Measurements from ENCODE around the gene SMC3.
A peak's percentile ranks its signal among the peaks of the same experiment; 100 is the strongest.

SMC3 gene

DNA sequence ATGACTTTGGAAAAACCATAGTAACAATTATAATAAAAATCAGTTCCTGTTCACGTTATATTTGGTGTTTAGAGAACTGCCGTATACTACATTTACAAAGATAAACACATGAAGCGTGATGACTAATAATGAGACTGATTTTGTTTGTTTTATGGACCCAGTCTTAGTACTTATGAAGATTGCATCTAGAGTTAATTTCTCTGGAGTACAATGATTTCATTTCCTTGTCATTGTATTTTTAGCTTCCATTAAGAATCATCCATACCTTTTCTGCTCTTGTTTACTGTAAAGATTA, 79.6 kb downstream of the SMC3 start:
- DNase-seq (ENCODE audit: low read depth), result no peak

DNA sequence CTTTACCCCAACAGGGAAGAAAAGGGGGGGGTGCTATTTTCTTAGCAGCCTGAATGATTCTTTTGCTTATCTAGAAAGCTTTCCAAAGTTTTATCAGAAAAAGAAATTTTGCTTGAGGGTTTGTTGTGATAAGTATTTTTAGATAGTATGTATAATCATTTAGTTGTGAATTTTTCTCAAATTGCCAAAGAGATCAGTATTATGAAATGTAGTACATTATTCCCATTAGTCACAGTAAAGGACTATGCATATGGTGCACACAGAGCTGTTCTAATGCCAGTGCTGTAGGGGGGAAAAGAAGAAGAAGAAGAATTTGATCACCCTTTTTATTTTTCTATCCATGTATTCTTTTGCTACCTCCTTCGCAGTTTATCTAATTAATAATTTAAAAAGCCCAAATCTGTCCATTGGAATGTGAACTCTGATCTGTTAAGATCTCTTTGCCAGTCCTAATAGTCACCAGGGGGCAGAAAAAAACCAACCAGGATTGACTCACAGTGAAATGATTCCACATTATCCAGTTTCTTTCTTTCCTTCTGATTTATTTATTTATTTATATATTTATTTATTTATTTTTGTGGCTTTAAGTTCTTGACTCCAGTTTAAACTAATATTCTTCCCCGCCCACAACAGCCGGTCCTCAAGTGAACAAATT, 81.3 kb downstream of the SMC3 start:
- DNase-seq (ENCODE audit: low read depth), result no peak

DNA sequence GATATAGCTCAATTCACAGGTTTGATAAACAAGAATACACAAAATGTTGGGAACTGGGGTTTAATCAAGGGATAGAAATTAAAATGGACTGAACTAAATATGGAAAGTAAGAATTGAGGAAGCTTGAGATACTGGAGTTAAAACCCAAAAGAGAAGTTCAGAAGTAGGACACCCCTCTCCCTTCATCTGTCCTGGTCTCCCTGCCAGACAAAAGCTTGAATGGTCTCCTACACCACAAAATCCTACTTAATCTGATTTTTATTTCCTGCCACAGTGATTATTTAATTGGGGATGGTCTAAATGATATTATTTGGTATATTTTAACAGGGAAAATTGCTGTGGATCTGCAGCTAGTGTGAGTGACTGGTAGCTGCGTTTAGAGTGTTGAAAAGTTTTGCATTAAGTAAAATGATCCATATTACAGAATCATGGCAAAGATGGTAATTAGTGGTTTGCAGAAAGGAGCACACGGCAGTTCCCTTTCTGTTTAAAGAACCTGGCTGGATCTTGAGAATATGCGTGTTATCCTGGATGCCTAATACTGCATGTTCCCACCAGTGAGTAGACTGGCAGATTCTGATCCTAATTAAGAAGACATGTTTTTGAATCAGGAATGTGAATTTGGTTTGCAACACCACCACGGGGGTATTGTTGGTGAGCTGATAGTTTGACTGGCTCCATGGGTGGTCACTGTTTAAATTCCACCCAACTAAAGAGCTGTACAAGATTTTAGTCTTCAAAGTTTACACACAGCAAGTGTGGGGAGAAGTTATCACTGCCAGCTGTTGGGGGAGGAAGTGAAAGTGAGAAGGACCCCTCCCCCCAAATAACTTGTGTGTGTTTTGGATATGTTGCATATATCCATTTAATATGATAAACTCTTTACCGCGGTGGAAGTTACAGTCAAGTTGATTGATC, 82.1 kb downstream of the SMC3 start:
- DNase-seq (ENCODE audit: low read depth), result no peak

DNA sequence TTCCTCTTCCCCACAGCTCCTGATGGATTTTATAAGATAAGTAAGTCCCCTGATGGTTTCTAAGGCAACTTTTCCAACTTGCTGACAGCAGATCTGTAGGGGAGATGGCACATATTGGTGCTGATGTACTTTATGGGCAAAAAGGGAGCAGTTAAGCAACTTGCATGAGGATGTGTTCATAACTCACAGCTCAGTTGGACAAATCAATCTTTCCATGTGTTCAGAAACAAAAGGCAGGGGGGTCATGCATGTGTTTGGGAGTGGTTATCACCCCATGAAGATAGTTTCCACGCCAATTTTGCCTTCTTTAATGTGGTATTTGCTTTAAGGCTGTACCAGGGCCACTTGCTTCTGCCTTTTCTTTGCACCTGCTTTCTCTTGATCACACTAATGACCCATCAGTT, 82.8 kb downstream of the SMC3 start:
- DNase-seq (ENCODE audit: low read depth), result no peak

DNA sequence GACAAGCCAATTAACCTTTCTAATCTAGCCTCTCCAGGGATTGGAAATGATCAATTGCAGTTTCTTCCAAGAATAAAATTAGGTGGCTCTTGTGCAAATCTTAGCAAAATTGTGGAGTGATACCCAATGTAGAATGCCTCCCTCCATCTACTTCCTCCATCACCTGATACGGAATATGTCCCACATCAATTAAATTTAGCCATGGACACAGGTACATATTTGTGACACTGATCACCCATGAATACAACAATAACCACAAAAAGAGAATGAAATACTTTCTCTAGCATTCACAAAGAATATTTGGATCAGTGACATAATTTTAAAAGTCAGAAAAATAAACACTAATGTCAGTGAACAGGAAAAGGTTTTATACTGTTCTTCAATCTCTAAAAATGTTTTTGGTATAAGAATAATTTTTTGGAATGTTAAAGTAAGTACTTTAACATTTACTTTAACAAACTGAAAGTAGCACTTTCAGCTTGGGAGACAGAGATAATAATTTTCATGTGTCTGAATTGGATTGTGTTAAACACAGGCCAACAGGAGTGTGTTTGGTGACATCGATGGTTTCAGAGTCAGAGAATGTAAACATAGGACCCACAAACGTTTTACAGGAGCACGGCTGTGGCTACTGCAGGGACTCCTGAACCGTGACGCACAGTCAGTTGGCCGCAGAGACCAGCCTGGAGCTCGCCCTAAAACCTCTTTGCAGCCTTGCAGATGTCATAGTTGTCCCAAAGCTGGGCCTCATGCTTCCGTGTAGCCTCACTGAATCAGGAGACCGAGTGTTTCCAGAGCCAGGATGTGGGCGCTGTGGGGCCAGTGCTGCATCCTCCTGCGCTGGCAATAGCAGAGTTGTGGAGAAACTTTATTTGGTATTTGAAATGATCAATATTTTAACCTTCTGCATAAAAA, 83.8 kb downstream of the SMC3 start:
- DNase-seq (ENCODE audit: low read depth), result peak; percentile 78

DNA sequence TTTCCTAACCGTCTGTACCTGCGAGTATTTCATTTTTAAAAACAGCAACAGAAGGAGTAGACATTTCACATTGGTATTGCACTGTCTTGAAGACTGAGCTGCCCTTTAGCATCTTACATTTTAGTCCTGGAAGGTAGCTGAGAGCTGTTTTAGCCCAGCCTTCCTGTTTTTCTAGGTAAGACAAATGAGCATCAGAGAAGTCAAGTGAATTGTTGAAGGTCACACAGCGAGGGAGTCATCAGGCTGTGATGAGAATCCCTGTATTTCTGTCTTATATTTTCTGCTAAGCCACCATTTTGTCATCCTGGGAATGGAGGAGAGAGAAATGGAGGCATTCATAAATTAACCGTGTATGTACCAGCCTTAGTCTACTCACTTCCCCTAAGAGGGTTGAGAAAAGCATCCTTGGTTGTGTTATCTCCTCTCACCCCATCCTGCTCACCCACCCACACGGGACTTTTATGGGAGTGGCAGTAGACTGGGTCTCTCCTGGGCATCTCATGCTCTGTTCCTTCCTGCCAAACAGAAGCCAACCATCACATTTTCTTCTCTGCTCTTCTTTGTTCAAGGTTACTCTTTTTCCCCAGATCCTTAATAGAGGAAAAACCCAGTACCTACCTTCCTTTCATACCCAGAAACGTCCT, 85.1 kb downstream of the SMC3 start:
- no peak for DNase-seq (ENCODE audit: low read depth)
